GM13976 (cell line): ENCODE measurements around the gene HOXB3.

ENCODE experiments used
- DNase-seq: peaks from one replicate; pipeline ENCODE4 v3.0.0; 2012; ENCODE audit warnings: low spot score
- in situ Hi-C: fragments of 300-500 bp; cut with MboI; formaldehyde crosslinking; loops from one replicate; pipeline ENCODE4 v1.12.0; 2022; ENCODE audit warnings: low sequenced_read_pairs, mixed read lengths, inconsistent platforms; ENCODE audit not compliant: unreplicated experiment
- TF ChIP-seq, protein P1 (sequence below): IDR thresholded peaks from 2 replicates; pipeline ENCODE4 v1.5.1; 2012; ENCODE audit warnings: borderline replicate concordance, mild to moderate bottlenecking; ENCODE audit not compliant: insufficient read depth; ENCODE audit errors: extremely low read depth, missing control alignments, control extremely low read depth

The HOXB3 gene

DNA sequence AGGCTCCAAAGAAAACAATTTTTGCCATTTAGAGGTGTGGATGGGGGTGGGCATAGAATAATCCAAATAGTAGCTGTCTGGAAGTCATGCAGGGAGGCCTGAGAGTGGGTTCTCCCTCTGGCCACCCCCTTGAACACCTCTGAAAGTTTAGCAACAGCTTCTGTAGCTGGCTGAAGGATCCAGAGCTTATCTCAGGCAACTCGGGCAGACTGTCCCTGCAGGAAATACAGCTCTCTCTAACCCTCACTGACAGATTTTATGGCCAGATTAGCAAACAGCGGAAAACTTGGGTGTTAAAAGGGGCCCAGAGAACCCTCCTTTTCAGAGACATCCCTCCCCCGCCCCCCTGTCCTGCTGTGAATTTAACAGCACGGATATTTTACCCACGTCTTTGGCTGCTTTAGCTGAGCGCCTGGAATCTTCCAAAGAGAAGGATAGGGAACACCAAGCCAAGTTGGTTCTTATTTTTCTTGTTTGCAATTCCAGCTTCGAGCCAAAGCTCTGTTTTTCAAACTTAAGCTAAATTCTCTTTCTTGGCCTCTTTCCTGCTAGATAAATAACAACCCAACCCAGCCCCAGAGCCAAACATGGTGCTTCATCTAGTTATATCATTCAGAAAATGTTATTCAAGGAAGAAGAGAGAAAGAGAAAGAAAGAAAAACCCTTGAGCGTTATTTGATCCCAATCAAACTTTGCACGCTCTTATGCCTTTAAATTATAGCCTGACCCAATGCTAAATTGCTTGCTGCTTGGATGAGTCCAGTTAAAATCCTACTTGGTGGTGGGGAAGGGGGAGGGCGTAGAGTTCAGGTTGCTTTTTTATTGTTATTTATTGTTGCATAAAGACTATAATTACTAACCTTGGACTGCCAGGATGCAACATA, 42.9 kb downstream of the HOXB3 start:
- TF ChIP-seq, protein P1, sequence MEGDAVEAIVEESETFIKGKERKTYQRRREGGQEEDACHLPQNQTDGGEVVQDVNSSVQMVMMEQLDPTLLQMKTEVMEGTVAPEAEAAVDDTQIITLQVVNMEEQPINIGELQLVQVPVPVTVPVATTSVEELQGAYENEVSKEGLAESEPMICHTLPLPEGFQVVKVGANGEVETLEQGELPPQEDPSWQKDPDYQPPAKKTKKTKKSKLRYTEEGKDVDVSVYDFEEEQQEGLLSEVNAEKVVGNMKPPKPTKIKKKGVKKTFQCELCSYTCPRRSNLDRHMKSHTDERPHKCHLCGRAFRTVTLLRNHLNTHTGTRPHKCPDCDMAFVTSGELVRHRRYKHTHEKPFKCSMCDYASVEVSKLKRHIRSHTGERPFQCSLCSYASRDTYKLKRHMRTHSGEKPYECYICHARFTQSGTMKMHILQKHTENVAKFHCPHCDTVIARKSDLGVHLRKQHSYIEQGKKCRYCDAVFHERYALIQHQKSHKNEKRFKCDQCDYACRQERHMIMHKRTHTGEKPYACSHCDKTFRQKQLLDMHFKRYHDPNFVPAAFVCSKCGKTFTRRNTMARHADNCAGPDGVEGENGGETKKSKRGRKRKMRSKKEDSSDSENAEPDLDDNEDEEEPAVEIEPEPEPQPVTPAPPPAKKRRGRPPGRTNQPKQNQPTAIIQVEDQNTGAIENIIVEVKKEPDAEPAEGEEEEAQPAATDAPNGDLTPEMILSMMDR: no peak
- in situ Hi-C loops: no loop called here
- DNase-seq: no peak

DNA sequence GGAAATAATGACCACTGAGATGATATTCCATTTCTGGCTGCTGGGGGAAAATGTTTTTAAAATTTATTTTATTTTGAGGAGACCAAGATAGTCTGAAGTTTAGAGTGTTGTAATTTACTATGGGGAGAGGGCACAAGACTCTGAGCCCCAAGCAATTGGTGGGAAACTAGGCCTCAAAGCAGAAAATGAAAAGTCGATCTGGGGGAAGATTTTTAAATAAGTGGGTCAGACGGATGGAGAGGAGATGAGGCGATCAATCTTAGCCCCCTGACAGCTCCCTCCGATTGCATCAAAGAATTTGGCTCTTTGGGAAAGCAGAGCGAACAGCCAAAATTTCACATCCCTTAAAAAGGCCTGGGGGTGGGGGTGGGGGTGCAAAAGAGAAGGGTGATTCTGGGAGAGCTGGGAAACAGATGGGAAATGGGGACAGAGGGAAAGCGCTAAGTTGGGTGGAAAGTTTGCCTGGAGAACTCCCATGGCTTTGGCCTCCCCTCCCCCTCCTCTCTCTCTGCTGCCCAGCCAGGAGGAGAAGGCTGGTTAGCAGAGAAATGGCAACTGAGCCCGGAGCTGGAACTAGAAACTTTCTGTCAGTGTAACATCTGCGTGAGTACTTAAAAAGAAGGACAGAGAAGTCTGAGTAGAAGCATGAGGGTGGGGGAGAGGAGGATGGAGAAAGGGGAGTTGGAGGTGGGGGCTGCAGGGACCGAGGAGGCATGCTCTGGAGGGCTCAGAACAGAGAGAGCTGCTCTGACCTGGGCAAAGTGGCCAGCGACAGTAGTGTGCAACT, 43.7 kb downstream of the HOXB3 start:
- DNase-seq: no peak
- in situ Hi-C loops: no loop called here
- TF ChIP-seq, protein P1: no peak

DNA sequence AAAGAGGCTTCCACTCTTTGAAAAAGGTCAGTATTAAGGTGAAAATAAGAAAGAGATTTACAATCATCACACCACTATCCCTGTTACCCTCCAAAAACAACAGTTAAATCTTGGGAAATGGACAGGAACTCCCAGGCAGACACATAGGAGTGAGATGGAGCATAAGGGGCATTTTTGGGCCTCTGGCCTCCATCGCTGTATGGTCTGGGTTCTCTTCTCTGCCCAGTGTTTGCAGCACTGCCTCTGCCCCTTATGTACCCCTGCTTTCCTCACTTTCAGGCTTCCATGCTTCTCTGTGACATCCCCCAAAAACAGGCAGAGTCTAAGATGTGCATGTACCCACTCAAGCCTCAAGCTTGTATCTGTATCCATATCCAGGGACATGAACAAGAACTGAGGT, 44.5 kb downstream of the HOXB3 start:
- in situ Hi-C loops: no loop called here
- TF ChIP-seq, protein P1: no peak
- no peak for DNase-seq

DNA sequence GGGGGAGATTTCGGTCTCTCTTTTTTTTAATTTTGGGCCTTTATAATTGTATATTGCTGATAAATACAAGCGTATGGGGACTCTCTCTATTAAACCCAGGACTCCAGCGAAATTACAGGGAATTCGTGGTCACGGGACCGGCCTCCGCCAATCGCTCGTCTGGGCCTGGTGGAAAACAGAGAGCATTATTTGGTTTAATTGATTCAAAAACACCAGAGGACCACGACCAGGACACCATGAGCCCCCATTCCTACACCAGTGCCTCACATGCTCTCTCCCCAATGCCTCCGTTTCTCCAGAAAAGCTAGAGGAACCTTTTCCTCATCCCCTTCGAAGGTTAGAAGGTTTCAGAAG, 45.0 kb downstream of the HOXB3 start, which contains the start of gene HOXB2:
Gene HOXB2 (minus strand): TSS at position 88 of the 354 bp plus-strand sequence. CDS start 198 bp downstream, outside the sequence.
- TF ChIP-seq, protein P1: no peak
- DNase-seq: no peak
- in situ Hi-C loops: no loop called here

DNA sequence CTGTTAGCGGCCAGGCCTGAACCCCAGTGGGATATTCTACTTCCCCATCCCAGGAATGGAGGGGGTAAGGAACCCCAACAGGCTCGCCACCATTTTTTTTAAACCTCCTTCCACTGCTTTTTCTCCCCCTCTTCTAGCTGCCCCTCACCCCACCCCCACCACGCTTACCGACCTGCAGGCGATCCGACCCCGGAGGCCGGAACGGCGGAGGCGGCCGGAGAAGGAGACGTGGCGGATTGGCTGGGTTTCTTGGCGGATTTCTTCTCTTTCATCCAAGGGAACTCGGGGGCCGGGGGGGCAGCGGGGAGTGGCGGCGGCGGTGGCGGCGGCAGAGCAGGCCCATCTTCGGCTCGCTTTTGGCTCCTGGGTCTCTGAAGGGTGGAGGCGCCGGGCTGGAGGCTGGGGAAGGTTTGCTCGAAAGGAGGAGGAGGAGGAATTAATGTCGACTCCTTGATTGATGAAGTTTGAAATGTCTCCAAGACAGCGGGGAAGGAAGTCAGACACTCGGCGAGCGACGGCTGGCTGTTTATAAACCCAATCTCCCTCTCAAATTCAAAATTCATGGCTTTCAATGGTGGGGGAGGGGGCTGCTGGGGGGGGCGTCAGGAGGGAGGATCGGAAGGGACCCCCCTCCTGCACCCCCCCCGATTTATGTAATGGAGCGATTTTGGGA, 45.6 kb downstream of the HOXB3 start:
- in situ Hi-C loops: no loop called here
- TF ChIP-seq, protein P1: no peak
- no peak for DNase-seq

DNA sequence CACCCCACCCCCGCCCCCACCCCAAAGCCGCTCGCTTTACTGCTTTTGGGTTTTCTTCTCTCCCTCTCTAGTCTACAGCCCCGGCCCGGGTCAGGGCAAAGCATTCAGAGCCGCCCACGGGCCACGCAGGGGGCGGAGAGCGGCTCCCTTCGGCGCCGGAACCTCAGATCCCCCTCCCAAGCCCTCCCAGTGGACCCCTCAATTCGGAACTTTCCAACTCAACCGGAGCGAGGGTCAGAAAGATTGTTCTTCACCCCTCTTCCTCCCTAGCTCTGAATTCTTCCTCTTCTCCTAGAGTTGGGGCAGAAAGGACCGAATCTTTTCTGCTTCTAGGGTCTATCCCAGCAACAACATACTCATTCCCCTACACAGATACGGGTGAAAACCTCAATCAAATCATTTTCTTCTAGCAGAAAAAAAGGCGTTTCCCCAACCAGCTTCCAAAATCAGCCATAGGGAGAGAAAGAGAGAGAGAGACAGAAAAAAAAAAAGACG, 46.1 kb downstream of the HOXB3 start:
- in situ Hi-C loops: no loop called here
- TF ChIP-seq, protein P1: no peak
- peak; percentile 62 for DNase-seq
